GM21528 (cell line): ENCODE measurements around the gene CPNE9.

Source experiments
- ATAC-seq: cut with Tn5 transposase; IDR thresholded peaks from one replicate; pipeline ENCODE4 v1.9.1; 2021; ENCODE audit warnings: mild to moderate bottlenecking, moderate library complexity; ENCODE audit not compliant: unreplicated experiment, low FRiP score

Gene CPNE9

GRCh38 chr3:9715136-9715535, 11.5 kb downstream of the CPNE9 start:
- ATAC-seq = no peak

GRCh38 chr3:9715764-9716437, 12.3 kb downstream of the CPNE9 start:
- ATAC-seq = no peak

DNA sequence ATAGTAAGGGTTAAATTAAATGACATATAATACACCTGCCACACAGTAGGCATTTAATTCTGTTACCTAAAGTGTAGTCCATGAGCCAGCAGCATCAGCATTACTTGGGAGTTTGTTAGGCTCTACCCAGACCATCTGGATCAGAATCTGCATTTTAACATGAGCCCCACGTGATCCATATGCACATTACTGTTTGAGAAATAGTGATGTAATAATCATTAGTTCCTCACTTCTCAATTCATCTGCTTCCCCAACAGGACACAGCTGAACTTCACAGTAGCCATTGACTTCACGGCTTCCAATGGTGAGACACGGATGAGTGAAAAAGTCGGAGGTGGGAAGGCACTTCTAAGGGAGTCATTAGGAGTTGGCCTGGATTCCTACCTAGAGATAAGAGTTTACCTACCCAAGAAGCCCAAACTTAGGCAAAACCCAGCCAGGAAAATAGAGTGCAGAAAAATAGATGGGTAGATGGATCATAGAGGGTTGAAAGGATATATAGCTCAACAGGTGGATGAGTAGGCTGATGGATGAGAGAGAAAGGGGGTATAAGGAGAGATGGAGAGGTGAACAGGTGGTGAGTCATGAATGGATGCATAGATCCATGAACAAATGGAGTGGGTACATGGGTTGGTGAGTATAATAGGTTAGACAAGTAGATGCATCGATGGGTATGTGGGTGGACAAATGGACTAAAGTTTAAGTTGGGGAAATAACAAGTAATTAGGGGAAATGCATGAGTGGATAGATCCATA, 13.3 kb downstream of the CPNE9 start:
- ATAC-seq = no peak

GRCh38 chr3:9717563-9717962, 13.9 kb downstream of the CPNE9 start:
- no peak for ATAC-seq

DNA sequence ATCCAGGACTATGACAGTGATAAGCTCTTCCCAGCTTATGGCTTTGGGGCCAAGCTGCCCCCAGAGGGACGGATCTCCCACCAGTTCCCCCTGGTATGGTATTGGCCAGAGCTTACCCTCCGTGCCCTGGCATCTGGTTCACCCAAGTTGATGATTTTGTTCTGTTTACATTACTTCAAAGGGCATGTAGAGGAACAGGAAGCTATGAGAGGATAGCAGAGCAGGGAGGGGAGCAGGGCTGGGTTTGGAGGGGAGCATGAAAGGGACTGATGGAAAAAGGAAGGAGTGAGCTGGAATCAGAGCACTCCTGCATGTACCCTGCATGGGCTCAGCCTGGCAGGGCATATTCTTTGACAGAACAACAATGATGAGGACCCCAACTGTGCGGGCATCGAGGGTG, 14.5 kb downstream of the CPNE9 start:
- ATAC-seq = no peak

DNA sequence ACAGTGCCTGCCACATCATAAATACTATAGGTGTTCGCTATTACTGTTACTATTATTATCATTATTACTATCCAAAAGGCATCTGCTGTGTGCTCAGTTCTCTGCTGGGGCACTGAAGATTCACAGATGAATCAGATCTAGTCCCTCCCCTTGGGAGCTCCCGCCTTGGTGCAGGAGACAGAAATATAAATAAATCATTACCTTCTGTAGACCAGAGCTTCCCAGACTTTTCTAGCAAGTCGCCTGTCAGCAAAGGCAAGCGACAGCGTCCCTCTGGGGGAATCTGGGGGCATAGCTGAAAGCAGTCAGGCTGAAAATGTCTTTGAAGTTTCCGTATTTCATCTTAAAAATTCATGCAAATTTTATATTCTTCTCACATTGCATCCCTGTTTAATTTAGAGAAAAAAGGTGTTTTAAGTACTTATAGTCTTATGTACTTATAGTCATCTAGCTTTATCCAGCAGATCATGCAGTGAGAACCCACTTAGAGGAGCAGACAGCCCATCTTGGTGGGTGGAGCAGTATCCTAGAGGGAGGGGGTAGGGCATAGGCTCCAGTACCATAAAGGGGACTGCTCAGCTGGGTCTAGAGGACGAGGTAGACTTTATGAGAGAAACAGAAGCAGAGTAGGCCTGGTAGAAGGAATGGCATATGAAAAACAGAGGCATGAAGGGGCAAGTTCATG, 17.5 kb downstream of the CPNE9 start:
- no peak for ATAC-seq

GRCh38 chr3:9721700-9722060, 18.0 kb downstream of the CPNE9 start:
- no peak for ATAC-seq

DNA sequence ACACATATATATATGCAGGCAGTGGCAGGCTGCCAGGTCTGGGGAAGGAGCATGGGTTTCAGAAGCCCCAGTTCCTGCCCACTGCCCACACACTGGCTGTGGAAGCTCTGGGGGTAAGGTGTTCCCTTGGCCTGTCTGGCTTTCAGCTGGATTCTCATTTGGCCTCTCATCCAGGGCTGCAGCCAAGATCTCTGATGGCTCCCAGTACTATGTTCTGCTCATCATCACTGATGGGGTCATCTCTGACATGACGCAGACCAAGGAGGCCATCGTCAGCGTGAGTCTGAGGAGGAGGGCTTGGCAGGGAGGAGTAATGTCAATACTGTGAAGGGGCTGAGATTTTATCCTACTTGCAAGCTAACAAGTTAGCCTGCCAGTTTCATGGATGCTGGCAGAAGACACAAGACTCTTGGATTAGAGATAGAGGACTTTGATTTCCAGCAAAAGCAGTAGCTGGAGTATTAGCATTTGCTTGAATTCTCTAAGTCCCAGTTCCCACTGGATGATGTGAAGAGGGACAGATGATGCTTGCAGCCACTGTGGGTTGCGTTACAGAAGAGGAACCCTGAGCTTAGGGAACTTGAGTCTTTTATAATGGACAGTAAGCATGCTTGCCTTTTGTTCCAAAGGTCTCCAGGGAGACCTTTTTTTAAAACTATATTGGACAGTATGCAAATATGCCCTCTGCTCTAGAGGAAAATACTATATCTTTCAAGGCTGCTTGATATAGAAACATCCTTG, 22.3 kb downstream of the CPNE9 start:
- no peak for ATAC-seq

- ATAC-seq = no peak
Measured at GRCh38 chr3:9727041-9727595, 23.5 kb downstream of the CPNE9 start.

DNA sequence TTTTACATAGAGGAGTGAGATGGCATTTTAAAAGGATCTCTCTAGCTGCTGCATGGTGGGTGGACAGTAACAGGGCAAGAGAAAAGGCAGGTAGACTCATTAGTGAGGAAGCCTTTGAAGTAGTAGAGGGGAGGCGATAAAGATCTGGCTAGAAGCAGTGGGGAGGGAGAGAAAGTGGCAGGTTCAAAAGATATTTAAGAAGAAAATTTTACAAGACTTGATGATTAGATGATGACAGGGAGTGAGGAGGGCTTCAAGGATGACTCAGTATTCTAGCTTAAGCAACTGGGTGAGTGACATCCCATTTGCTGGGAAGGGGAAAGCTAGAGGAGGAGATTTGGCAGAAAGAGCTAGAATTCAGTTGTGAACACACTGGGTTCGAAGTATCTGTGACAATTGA, 24.1 kb downstream of the CPNE9 start:
- no peak for ATAC-seq

- no peak for ATAC-seq
Measured at GRCh38 chr3:9729419-9729818, 25.8 kb downstream of the CPNE9 start.

- peak; percentile 49 for ATAC-seq
Measured at GRCh38 chr3:9730657-9731205, 27.1 kb downstream of the CPNE9 start.

DNA sequence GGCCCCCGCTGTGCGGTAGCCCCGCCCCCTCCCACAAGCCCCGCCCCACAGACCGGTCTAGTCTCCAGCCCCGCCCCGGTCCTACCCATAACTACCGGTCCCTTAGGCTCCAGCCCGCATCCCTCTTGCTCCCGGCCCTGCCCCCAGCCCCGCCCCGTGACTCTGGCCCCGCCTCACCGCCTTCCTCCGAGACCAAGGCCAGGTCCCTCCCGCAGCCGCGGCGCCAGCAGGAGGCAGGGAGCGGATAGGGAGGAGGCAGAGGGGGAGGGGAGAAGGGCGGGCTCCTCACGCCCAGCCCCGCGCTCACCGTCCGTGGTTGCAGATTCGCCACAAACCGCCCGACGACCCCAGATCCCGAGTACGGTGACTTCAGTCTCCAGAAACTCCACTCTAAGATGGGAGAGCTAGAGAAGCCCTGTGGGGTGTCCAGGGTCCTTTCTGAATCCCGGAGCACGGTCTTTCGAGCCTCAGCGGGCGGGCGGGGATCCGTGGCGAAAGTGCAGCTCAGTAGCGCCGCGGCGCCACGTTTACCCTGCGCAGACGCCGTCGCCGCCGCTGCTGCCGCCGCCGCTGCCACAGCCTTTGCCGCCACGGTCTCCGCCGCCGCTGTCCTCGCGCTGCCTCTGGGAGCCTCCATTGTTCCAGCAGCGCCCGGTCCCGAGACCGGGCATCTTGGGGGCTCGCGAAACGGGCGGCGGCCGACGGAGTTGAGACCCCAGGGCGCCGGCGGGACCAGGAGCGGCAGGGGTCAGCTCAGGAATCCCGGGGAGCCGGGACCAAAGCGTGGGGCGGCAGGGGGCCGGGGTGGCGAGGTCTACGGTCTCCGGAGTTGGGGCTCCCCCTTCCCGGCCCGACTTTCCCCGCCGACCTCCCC, 27.8 kb downstream of the CPNE9 start, which contains the start of gene BRPF1:
TSS of gene BRPF1 (plus strand) at position 530 of the 874 bp plus-strand sequence. CDS start 2,406 bp downstream, outside the sequence.
- ATAC-seq = peak; percentile 86

DNA sequence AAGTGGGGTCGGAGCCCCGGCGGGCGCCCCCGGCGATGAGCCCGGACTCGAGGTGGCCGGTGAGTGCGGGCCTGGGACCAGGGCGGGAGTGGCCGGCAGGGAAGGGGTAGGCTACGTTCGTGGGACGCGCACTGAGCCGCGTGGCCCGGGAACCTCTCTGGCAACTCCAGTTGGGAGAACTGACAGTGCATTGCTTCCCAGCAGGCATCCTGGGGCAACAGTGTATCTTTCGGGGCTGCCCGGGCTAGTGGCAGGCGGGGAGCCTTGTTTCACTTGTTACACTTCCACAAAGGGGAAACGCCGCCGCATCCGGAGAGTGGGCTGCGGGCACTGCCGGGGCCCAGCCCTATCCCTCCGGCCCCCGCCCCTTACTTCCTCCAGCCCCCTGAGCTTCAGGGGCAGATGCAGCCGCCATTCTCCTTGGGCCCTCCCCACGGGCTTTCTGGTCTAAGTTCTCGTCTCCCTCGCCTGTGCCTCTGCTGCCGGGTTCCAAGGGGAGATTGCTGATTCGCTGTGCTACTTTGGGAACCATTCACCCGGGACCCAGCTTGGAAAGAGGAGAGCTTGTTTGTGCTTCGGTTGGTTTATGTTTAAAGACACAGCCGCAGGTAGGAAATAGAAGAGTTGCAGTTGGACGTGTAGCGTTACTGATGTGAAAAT, 28.6 kb downstream of the CPNE9 start:
- peak; percentile 12 for ATAC-seq

GRCh38 chr3:9732740-9733115, 29.1 kb downstream of the CPNE9 start:
- no peak for ATAC-seq

DNA sequence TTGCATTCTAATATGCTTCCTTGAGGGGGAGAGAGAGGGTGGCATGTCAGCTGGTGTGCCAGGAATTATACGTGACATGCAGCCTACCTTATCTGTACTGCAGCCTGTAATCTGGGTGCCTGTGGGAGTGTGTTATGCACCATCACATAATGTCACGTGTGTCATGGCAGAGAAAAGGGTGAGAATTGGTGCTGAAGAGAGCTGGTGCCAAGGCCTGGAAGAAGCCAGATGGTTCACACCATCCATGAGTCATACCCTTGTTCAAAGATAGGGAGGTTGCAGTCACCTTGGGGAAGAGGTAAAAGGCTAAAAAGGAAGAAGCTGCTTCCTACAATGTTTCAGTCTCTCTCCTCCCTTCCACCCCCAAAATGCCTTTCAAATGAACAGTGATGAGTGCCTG, 33.2 kb downstream of the CPNE9 start:
- no peak for ATAC-seq

DNA sequence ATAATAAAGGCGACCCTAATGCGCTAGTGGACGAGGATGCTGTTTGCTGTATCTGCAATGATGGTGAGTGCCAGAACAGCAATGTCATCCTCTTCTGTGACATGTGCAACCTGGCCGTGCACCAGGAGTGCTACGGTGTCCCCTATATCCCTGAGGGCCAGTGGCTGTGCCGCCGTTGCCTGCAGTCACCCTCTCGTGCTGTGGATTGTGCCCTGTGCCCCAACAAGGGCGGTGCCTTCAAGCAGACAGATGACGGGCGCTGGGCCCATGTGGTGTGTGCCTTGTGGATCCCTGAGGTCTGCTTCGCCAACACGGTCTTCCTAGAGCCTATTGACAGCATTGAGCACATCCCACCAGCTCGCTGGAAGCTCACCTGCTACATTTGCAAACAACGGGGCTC, 35.5 kb downstream of the CPNE9 start:
- ATAC-seq = no peak

DNA sequence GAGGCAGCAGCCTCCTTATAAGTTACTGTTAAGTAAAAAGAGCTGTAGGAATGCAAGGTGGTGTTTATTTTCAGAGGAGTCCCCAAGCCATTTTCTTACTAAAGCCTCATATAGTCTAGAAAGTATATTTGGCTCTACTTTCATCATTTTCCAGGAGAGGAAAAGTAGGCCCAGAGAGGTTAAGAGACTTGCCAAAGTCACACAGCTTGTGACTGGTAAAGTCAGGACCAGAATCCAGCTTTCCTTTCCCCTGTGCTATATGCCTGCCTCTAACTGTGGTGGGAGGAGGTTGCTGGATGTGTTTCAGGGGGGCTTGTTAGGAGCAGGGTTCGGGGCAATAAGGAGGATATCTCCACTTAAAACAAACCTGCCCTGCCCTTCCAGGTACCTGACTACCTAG, 38.9 kb downstream of the CPNE9 start:
- no peak for ATAC-seq

GRCh38 chr3:9743548-9743947, 39.9 kb downstream of the CPNE9 start:
- no peak for ATAC-seq
